ENCODE results near the gene CCDC12.

The CCDC12 gene

GRCh38 chr3:46901061-46901460, 75.5 kb downstream of the CCDC12 start:
- DNase-seq (ENCODE audit: low spot score) = no peak
- TF ChIP-seq CTCF (IDR thresholded peaks at IDR 0.05; ENCODE audit: extremely low read depth, missing control alignments) = no peak

- no peak for TF ChIP-seq CTCF (IDR thresholded peaks at IDR 0.05; ENCODE audit: extremely low read depth, missing control alignments)
- no peak for DNase-seq (ENCODE audit: low spot score)
Measured at GRCh38 chr3:46900356-46900755, 76.2 kb downstream of the CCDC12 start.

GRCh38 chr3:46900007-46900292, 76.6 kb downstream of the CCDC12 start:
- no peak for DNase-seq (ENCODE audit: low spot score)

GRCh38 chr3:46899151-46900006, 77.2 kb downstream of the CCDC12 start:
- DNase-seq (ENCODE audit: low spot score) = no peak
- no peak for TF ChIP-seq CTCF (IDR thresholded peaks at IDR 0.05; ENCODE audit: extremely low read depth, missing control alignments)

More at GRCh38 chr3:46900007-46900292, 76.6 kb downstream of the CCDC12 start:
- no peak for TF ChIP-seq CTCF (IDR thresholded peaks at IDR 0.05; ENCODE audit: extremely low read depth, missing control alignments)

GRCh38 chr3:46898321-46899150, 78.0 kb downstream of the CCDC12 start:
- no peak for DNase-seq (ENCODE audit: low spot score)

GRCh38 chr3:46897829-46898320, 78.7 kb downstream of the CCDC12 start:
- no peak for TF ChIP-seq CTCF (IDR thresholded peaks at IDR 0.05; ENCODE audit: extremely low read depth, missing control alignments)
- DNase-seq (ENCODE audit: low spot score) = no peak

More at GRCh38 chr3:46898321-46899150, 78.0 kb downstream of the CCDC12 start:
- no peak for TF ChIP-seq CTCF (IDR thresholded peaks at IDR 0.05; ENCODE audit: extremely low read depth, missing control alignments)

GRCh38 chr3:46897031-46897430, 79.5 kb downstream of the CCDC12 start:
- TF ChIP-seq CTCF (IDR thresholded peaks at IDR 0.05; ENCODE audit: extremely low read depth, missing control alignments) = no peak
- DNase-seq (ENCODE audit: low spot score) = no peak

Data from GM20000 (cell line).